Measurements from ENCODE around the gene C6orf47.
"Not testable (repeated sequence)": the region's sequence is repeated elsewhere in the genome, so short reads cannot be mapped to it uniquely, and the experiment has no call there.

C6orf47 gene, protein sequence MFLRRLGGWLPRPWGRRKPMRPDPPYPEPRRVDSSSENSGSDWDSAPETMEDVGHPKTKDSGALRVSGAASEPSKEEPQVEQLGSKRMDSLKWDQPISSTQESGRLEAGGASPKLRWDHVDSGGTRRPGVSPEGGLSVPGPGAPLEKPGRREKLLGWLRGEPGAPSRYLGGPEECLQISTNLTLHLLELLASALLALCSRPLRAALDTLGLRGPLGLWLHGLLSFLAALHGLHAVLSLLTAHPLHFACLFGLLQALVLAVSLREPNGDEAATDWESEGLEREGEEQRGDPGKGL

DNA sequence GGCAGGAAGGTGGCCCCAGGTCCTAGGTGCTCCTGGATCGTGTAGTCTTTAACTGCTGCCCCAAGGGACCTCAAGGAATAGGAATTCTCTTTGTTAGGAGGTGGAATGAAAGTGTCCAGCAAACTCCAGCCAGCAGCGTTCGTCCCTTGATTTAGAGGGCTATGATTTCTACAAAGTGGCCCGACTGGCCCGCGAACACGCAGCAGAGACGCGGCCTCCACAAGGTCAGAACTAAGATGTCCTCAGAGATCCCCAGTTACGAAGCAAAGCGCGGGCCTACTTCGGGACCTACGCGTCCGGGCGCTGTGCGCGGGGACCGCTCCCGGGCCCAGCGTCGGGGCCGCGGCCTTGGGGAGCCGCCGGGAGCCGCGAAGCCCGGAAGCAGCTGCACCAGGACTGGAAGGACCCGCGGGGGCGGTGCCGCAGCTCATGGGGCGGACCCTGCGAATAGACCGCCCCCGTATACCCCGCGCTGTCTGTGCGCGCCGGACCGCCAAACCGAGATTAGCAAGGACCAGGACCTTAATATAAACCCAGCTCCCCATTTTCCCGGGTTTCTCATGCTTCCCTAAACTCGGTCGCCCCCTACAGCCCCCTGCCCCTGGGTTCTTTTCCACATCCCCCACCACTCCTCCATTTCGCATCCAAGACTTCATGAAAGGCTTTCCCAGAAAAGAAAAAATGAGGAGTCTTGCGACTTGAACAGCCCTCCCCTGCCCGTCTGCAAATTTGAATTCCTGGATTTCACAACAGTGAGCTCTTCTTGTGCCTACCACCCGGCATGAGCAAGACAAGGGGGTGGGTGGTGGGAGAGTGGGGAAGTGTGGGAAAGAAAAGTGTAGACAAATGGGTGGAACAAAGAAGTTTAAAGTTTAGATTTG lies at the start of gene C6orf47:
Gene C6orf47, minus strand, starts transcription at position 398 of the 881 bp plus-strand sequence. CDS start 831 bp downstream, outside the sequence.
- Histone ChIP-seq H3K4me1 (ENCODE audit: control insufficient read depth in 5 of 5, insufficient read depth in 5 of 5, low read length in 5 of 5) (peaks cover 14 to 67% (median 57%) of the 10 kb centered on the region in 5 donors), H3K4me3 (ENCODE audit: low read depth in 1 of 5, low read length in 5 of 5) (peak within 1 kb of the TSS; percentile 58 to 98 (median 90)), H3K9me3 (ENCODE audit: control insufficient read depth in 5 of 5, low read length in 5 of 5) (no peaks in the 10 kb centered on the region), H3K27ac (ENCODE audit: low read depth, low read length) (peak within 1 kb of the TSS; percentile 89), H3K36me3 (ENCODE audit: control insufficient read depth in 5 of 5, insufficient read depth in 5 of 5, low read length in 5 of 5) (peaks cover 0 to 40% (median 22%) of the 10 kb centered on the region in 5 donors), H3K9ac (ENCODE audit: low read length in 5 of 5) (peak within 1 kb of the TSS; percentile 74 to 99 (median 90)), H3K27me3 (ENCODE audit: control insufficient read depth in 5 of 5, insufficient read depth in 4 of 5, low read length in 5 of 5) (no peaks in the 10 kb centered on the region)

DNA sequence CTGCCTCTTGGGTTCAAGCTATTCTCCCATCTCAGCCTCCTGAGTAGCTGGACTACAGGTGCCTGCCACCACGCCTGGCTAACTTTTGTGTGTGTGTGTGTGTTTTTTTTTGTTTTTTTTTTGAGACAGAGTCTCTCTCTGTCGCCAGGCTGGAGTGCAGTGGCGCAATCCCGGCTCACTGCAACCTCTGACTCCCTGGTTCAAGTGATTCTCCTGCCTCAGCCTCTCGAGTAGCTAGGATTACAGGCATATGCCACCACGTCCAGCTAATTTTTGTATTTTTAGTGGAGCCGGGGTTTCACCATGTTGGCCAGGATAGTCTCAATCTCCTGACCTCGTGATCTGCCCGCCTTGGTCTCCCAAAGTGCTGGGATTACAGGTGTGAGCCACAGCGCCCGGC lies 48.6 kb upstream of the C6orf47 start:
- H3K27ac ChIP-seq (ENCODE audit: low read depth, low read length); H3K4me1 ChIP-seq (ENCODE audit: control insufficient read depth in 5 of 5, insufficient read depth in 5 of 5, low read length in 5 of 5); H3K27me3 ChIP-seq (ENCODE audit: control insufficient read depth in 5 of 5, insufficient read depth in 4 of 5, low read length in 5 of 5); H3K36me3 ChIP-seq (ENCODE audit: control insufficient read depth in 5 of 5, insufficient read depth in 5 of 5, low read length in 5 of 5); H3K4me3 ChIP-seq (ENCODE audit: low read depth in 1 of 5, low read length in 5 of 5); H3K9me3 ChIP-seq (ENCODE audit: control insufficient read depth in 5 of 5, low read length in 5 of 5); H3K9ac ChIP-seq (ENCODE audit: low read length in 5 of 5): not testable (repeated sequence)

DNA sequence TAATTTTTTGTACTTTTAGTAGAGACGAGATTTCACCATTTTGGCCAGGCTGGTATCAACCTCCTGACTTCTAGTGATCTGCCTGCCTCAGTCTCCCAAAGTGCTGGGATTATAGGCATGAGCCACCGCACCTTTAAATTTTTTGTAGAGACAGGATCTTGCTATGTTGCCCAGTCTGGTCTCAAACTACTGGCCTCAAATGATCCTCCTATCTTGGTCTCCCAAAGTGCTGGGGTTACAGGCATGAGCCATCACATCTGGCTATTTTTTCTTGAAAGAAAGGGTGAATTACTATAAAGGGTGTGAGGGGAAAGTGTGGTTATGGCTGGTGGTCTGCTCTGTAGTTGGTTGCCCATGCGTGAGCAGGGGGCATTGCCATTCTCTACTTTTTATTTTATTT lies 47.6 kb upstream of the C6orf47 start:
- H3K27ac ChIP-seq (ENCODE audit: low read depth, low read length): no peak overlapping the region
- H3K27me3 ChIP-seq (ENCODE audit: control insufficient read depth in 5 of 5, insufficient read depth in 4 of 5, low read length in 5 of 5): peaks cover 0 to 4% (median 4%) of the 10 kb centered on the region in 5 donors
- H3K9ac ChIP-seq (ENCODE audit: low read length in 5 of 5): no peak overlapping the region
- H3K4me3 ChIP-seq (ENCODE audit: low read depth in 1 of 5, low read length in 5 of 5): no peak overlapping the region
- peaks cover 0 to 15% (median 12%) of the 10 kb centered on the region in 5 donors for H3K4me1 ChIP-seq (ENCODE audit: control insufficient read depth in 5 of 5, insufficient read depth in 5 of 5, low read length in 5 of 5)
- H3K9me3 ChIP-seq (ENCODE audit: control insufficient read depth in 5 of 5, low read length in 5 of 5): no peaks in the 10 kb centered on the region
- no peaks in the 10 kb centered on the region for H3K36me3 ChIP-seq (ENCODE audit: control insufficient read depth in 5 of 5, insufficient read depth in 5 of 5, low read length in 5 of 5)

DNA sequence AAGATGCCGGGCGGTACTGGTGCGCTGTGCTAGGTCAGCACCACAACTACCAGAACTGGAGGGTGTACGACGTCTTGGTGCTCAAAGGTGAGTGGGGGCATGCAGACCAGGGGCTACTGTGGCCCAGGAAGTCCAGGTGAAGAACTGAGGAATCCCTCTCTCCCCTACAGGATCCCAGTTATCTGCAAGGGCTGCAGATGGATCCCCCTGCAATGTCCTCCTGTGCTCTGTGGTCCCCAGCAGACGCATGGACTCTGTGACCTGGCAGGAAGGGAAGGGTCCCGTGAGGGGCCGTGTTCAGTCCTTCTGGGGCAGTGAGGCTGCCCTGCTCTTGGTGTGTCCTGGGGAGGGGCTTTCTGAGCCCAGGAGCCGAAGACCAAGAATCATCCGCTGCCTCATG lies 47.1 kb upstream of the C6orf47 start:
- Histone ChIP-seq H3K9ac (ENCODE audit: low read length in 5 of 5) (no peak overlapping the region), H3K27me3 (ENCODE audit: control insufficient read depth in 5 of 5, insufficient read depth in 4 of 5, low read length in 5 of 5) (peaks cover 0 to 4% (median 4%) of the 10 kb centered on the region in 5 donors), H3K36me3 (ENCODE audit: control insufficient read depth in 5 of 5, insufficient read depth in 5 of 5, low read length in 5 of 5) (no peaks in the 10 kb centered on the region), H3K27ac (ENCODE audit: low read depth, low read length) (no peak overlapping the region), H3K9me3 (ENCODE audit: control insufficient read depth in 5 of 5, low read length in 5 of 5) (no peaks in the 10 kb centered on the region), H3K4me3 (ENCODE audit: low read depth in 1 of 5, low read length in 5 of 5) (no peak overlapping the region), H3K4me1 (ENCODE audit: control insufficient read depth in 5 of 5, insufficient read depth in 5 of 5, low read length in 5 of 5) (peaks cover 0 to 18% (median 12%) of the 10 kb centered on the region in 5 donors)

DNA sequence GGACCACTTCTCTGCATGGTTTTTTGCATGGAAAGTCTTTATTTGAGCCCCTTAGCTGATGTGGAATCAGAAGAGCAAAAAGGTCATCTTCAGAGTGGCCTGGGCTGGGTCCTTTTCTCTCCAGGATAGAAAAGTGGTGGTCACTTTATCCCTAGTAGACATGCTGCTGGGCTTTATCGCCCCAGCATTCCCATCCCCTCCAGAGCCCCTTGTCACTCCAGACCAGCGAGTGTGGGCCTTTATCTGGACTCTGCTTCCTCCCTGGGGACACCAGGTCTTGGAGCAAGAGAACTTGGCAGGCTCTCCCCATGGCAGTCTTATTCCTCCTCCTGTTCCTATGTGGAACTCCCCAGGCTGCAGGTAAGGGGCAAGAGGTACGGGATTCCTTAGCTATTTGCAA lies 46.0 kb upstream of the C6orf47 start, which contains the start of gene LY6G6F:
Gene LY6G6F, plus strand, starts transcription at position 268 of the 400 bp plus-strand sequence. Its CDS starts 41 bp downstream, at position 309.
- Histone ChIP-seq H3K27me3 (ENCODE audit: control insufficient read depth in 5 of 5, insufficient read depth in 4 of 5, low read length in 5 of 5) (peaks cover 0 to 4% (median 4%) of the 10 kb centered on the region in 5 donors), H3K4me1 (ENCODE audit: control insufficient read depth in 5 of 5, insufficient read depth in 5 of 5, low read length in 5 of 5) (peaks cover 5 to 29% (median 22%) of the 10 kb centered on the region in 5 donors), H3K9ac (ENCODE audit: low read length in 5 of 5) (no peak within 1 kb of the TSS), H3K9me3 (ENCODE audit: control insufficient read depth in 5 of 5, low read length in 5 of 5) (no peaks in the 10 kb centered on the region), H3K27ac (ENCODE audit: low read depth, low read length) (no peak within 1 kb of the TSS), H3K36me3 (ENCODE audit: control insufficient read depth in 5 of 5, insufficient read depth in 5 of 5, low read length in 5 of 5) (no peaks in the 10 kb centered on the region), H3K4me3 (ENCODE audit: low read depth in 1 of 5, low read length in 5 of 5) (no peak within 1 kb of the TSS)

DNA sequence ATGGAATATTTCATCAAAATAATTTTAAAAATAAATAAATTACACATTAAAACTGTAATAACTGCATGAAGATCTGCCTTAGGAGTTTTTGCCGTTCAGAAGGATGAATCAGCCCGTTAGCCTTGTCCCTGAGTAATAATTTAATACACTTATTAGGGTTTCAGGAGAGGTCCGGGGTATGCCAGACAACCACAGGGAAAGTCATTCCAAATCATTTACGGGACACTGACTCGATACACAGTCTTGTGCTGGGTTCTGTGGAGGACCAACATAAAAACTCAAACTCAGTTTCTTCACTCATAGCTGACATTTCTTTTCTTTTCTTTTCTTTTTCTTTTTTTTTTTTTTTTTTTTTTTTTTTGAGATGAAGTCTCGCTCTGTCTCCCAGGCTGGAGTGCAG lies 45.4 kb upstream of the C6orf47 start:
- H3K27me3 ChIP-seq (ENCODE audit: control insufficient read depth in 5 of 5, insufficient read depth in 4 of 5, low read length in 5 of 5): peaks cover 0 to 4% (median 4%) of the 10 kb centered on the region in 5 donors
- no peak overlapping the region for H3K27ac ChIP-seq (ENCODE audit: low read depth, low read length)
- no peaks in the 10 kb centered on the region for H3K9me3 ChIP-seq (ENCODE audit: control insufficient read depth in 5 of 5, low read length in 5 of 5)
- H3K9ac ChIP-seq (ENCODE audit: low read length in 5 of 5): no peak overlapping the region
- H3K4me3 ChIP-seq (ENCODE audit: low read depth in 1 of 5, low read length in 5 of 5): no peak overlapping the region
- H3K4me1 ChIP-seq (ENCODE audit: control insufficient read depth in 5 of 5, insufficient read depth in 5 of 5, low read length in 5 of 5): peaks cover 6 to 32% (median 23%) of the 10 kb centered on the region in 5 donors
- peaks cover 0 to 3% (median 0%) of the 10 kb centered on the region in 5 donors for H3K36me3 ChIP-seq (ENCODE audit: control insufficient read depth in 5 of 5, insufficient read depth in 5 of 5, low read length in 5 of 5)

DNA sequence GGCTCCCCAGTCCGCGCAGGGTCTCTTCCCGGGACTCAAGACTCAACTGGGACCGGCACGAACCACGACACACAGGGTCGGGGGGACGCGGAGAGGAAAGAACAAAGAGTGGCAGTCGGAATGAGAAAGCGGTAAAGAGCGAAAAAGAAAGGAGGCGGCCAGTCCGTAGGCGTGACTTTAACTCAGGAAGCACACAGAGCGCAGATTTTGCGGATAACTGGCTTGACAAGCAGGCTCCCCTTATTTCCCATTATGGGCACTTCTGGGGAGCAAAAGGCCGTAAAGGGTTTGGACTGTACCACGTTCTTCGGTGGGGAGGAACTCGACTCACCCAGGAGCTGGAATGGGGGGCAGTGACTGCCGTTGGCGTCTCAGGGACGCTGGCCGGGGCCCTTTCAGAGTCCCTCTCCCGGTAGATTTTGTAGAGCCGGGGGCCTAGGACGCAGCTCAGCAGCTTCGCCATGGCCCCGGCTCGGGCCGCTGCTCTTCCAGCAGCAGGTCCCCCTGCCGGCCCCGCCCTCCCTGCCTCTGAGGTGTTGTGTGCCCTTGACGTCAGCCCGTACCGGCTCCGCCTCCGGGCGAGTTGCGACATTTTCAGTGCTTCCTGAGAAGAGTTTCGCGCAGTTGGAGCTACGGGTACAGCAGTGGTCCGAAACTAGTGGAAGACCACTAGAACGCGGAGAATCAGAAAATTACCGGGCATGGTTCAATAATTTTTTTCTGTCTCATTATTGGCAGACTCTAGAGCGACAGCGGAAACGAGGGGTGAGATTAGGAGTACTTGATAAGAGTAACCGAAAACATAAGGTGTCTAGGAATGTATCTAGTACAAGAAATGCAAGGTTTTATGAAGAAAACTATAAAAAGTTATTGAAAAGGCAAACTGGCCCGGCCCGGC lies 42.5 kb upstream of the C6orf47 start, which contains the start of gene ABHD16A:
Gene ABHD16A, minus strand, starts transcription at position 506 of the 898 bp plus-strand sequence. Its CDS starts 43 bp downstream, at position 463.
- H3K27me3 ChIP-seq (ENCODE audit: control insufficient read depth in 5 of 5, insufficient read depth in 4 of 5, low read length in 5 of 5): no peaks in the 10 kb centered on the region
- H3K9ac ChIP-seq (ENCODE audit: low read length in 5 of 5): peak within 1 kb of the TSS; percentile 90 to 97 (median 96)
- peaks cover 0 to 19% (median 12%) of the 10 kb centered on the region in 5 donors for H3K36me3 ChIP-seq (ENCODE audit: control insufficient read depth in 5 of 5, insufficient read depth in 5 of 5, low read length in 5 of 5)
- peaks cover 6 to 31% (median 24%) of the 10 kb centered on the region in 5 donors for H3K4me1 ChIP-seq (ENCODE audit: control insufficient read depth in 5 of 5, insufficient read depth in 5 of 5, low read length in 5 of 5)
- H3K27ac ChIP-seq (ENCODE audit: low read depth, low read length): peak within 1 kb of the TSS; percentile 97
- no peaks in the 10 kb centered on the region for H3K9me3 ChIP-seq (ENCODE audit: control insufficient read depth in 5 of 5, low read length in 5 of 5)
- peak within 1 kb of the TSS; percentile 89 to 98 (median 94) for H3K4me3 ChIP-seq (ENCODE audit: low read depth in 1 of 5, low read length in 5 of 5)

DNA sequence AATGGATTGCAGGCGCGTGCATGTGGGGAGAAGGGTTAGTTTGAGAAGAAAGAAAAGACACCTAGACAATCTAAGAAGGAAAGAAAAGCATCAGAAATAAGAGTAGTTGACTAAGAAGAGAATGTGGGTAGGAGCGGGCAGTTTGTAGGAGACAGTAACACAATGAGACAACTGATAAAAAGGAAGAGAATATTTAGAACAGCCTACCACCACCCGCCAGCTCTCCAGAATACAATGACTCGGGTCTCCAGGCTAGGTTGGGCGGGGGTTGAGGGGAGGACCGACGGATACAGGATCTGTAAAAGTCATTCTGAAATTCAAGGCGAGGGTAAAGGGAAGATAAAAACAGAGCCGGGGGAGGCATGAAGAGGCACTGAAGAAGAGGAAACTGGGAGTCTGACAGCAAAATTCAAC lies 41.8 kb upstream of the C6orf47 start:
- H3K27me3 ChIP-seq (ENCODE audit: control insufficient read depth in 5 of 5, insufficient read depth in 4 of 5, low read length in 5 of 5): no peaks in the 10 kb centered on the region
- peak overlapping the region; percentile 90 to 97 (median 96) for H3K9ac ChIP-seq (ENCODE audit: low read length in 5 of 5)

More for the DNA sequence above, 41.8 kb upstream of the C6orf47 start:
- Histone ChIP-seq H3K36me3 (ENCODE audit: control insufficient read depth in 5 of 5, insufficient read depth in 5 of 5, low read length in 5 of 5) (peaks cover 2 to 24% (median 12%) of the 10 kb centered on the region in 5 donors), H3K27ac (ENCODE audit: low read depth, low read length) (peak overlapping the region; percentile 97), H3K4me1 (ENCODE audit: control insufficient read depth in 5 of 5, insufficient read depth in 5 of 5, low read length in 5 of 5) (peaks cover 6 to 35% (median 24%) of the 10 kb centered on the region in 5 donors), H3K9me3 (ENCODE audit: control insufficient read depth in 5 of 5, low read length in 5 of 5) (no peaks in the 10 kb centered on the region), H3K4me3 (ENCODE audit: low read depth in 1 of 5, low read length in 5 of 5) (peak overlapping the region; percentile 89 to 98 (median 94))
